NCI-H1105 (cell line): Measurements from ENCODE around the gene DISC1.

ENCODE experiments used
- DNase-seq: peaks from one replicate; lab custom pipeline; 2025; lab: John Stamatoyannopoulos, UW

DISC1 gene

GRCh38 chr1:232045139-232045994, 418.8 kb downstream of the DISC1 start:
- no peak for DNase-seq

GRCh38 chr1:232046451-232047306, 420.1 kb downstream of the DISC1 start:
- DNase-seq: no peak

GRCh38 chr1:232047473-232047872, 420.9 kb downstream of the DISC1 start:
- DNase-seq: no peak

- DNase-seq: no peak
These were observed 421.9 kb downstream of the DISC1 start for GRCh38 chr1:232048481-232048880.

GRCh38 chr1:232049335-232049734, 422.7 kb downstream of the DISC1 start:
- no peak for DNase-seq

GRCh38 chr1:232057217-232057895, 430.8 kb downstream of the DISC1 start:
- no peak for DNase-seq

- no peak for DNase-seq
These were observed 431.3 kb downstream of the DISC1 start for GRCh38 chr1:232057896-232058274.

GRCh38 chr1:232059726-232060374, 433.3 kb downstream of the DISC1 start:
- no peak for DNase-seq

- DNase-seq: no peak
These were observed 436.4 kb downstream of the DISC1 start for GRCh38 chr1:232062967-232063366.

GRCh38 chr1:232066521-232066920, 439.9 kb downstream of the DISC1 start:
- DNase-seq: no peak

- no peak for DNase-seq
These were observed 447.7 kb downstream of the DISC1 start for GRCh38 chr1:232074265-232074664.

GRCh38 chr1:232077809-232078208, 451.2 kb downstream of the DISC1 start:
- no peak for DNase-seq

- no peak for DNase-seq
These were observed 458.1 kb downstream of the DISC1 start for GRCh38 chr1:232084584-232085223.

- no peak for DNase-seq
These were observed 464.2 kb downstream of the DISC1 start for GRCh38 chr1:232090816-232091215.
